Measurements from ENCODE around the gene BRAT1. TPM values are rescaled to one million over a fixed set of nuclear protein-coding genes. Genes with fewer than 3 reads are reported as not detected.

BRAT1 gene
- polyA plus RNA-seq, 1 donor from 2014 or later = 60.3 TPM

- no peaks in the 10 kb centered on the region for H3K9me3 ChIP-seq (ENCODE audit: low read length)
- H3K79me2 ChIP-seq (replicated peaks; ENCODE audit: insufficient read depth, low read length) = peaks cover 6% of the 10 kb centered on the region
- H3K36me3 ChIP-seq (ENCODE audit: insufficient read depth, low read length) = peaks cover 6% of the 10 kb centered on the region
- H3F3A ChIP-seq (ENCODE audit: insufficient read depth, low read length, poor library complexity, severe bottlenecking) = no peaks in the 10 kb centered on the region
- H3K4me3 ChIP-seq (ENCODE audit: low read length) = no peak overlapping the region
- H3K9ac ChIP-seq (ENCODE audit: low read length) = no peak overlapping the region
- no peak overlapping the region for H3K4me2 ChIP-seq (ENCODE audit: low read length)
- H3K27ac ChIP-seq (ENCODE audit: low read length) = no peak overlapping the region
- no peak overlapping the region for H2AFZ ChIP-seq (ENCODE audit: low read depth, low read length)
- H4K20me1 ChIP-seq (ENCODE audit: insufficient read depth) = no peaks in the 10 kb centered on the region
- H3K9me2 ChIP-seq (ENCODE audit: insufficient read depth, low read length) = no peaks in the 10 kb centered on the region
- no peaks in the 10 kb centered on the region for H3K27me3 ChIP-seq (ENCODE audit: insufficient read depth, low read depth, low read length)
- TF ChIP-seq, protein P1, sequence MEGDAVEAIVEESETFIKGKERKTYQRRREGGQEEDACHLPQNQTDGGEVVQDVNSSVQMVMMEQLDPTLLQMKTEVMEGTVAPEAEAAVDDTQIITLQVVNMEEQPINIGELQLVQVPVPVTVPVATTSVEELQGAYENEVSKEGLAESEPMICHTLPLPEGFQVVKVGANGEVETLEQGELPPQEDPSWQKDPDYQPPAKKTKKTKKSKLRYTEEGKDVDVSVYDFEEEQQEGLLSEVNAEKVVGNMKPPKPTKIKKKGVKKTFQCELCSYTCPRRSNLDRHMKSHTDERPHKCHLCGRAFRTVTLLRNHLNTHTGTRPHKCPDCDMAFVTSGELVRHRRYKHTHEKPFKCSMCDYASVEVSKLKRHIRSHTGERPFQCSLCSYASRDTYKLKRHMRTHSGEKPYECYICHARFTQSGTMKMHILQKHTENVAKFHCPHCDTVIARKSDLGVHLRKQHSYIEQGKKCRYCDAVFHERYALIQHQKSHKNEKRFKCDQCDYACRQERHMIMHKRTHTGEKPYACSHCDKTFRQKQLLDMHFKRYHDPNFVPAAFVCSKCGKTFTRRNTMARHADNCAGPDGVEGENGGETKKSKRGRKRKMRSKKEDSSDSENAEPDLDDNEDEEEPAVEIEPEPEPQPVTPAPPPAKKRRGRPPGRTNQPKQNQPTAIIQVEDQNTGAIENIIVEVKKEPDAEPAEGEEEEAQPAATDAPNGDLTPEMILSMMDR (IDR thresholded peaks at IDR 0.05; ENCODE audit: poor library complexity, severe bottlenecking) = no peak
- no peak for TF ChIP-seq POLR2AphosphoS5 (IDR thresholded peaks at IDR 0.05)
- TF ChIP-seq SMC3 (conservative IDR thresholded peaks at IDR 0.05; ENCODE audit: poor library complexity) = no peak
- TF ChIP-seq TAF1 (IDR thresholded peaks at IDR 0.05; ENCODE audit: low read depth) = no peak
- no peak for TF ChIP-seq EP300 (conservative IDR thresholded peaks at IDR 0.05; ENCODE audit: poor library complexity, severe bottlenecking)
- TF ChIP-seq MXI1 (conservative IDR thresholded peaks at IDR 0.05; ENCODE audit: poor library complexity, severe bottlenecking) = no peak
- no peak for TF ChIP-seq RAD21 (conservative IDR thresholded peaks at IDR 0.05)
- TF ChIP-seq, protein P2, sequence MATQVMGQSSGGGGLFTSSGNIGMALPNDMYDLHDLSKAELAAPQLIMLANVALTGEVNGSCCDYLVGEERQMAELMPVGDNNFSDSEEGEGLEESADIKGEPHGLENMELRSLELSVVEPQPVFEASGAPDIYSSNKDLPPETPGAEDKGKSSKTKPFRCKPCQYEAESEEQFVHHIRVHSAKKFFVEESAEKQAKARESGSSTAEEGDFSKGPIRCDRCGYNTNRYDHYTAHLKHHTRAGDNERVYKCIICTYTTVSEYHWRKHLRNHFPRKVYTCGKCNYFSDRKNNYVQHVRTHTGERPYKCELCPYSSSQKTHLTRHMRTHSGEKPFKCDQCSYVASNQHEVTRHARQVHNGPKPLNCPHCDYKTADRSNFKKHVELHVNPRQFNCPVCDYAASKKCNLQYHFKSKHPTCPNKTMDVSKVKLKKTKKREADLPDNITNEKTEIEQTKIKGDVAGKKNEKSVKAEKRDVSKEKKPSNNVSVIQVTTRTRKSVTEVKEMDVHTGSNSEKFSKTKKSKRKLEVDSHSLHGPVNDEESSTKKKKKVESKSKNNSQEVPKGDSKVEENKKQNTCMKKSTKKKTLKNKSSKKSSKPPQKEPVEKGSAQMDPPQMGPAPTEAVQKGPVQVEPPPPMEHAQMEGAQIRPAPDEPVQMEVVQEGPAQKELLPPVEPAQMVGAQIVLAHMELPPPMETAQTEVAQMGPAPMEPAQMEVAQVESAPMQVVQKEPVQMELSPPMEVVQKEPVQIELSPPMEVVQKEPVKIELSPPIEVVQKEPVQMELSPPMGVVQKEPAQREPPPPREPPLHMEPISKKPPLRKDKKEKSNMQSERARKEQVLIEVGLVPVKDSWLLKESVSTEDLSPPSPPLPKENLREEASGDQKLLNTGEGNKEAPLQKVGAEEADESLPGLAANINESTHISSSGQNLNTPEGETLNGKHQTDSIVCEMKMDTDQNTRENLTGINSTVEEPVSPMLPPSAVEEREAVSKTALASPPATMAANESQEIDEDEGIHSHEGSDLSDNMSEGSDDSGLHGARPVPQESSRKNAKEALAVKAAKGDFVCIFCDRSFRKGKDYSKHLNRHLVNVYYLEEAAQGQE (IDR thresholded peaks at IDR 0.05; ENCODE audit: borderline replicate concordance) = no peak
- TF ChIP-seq EZH2 (IDR thresholded peaks at IDR 0.05; ENCODE audit: borderline replicate concordance, insufficient read depth, low read length, poor library complexity, severe bottlenecking) = no peak
These were observed 14.1 kb upstream of the BRAT1 start for GRCh38 chr7:2569421-2569820.

- H3K9me2 ChIP-seq (ENCODE audit: insufficient read depth, low read length) = no peaks in the 10 kb centered on the region
- H4K20me1 ChIP-seq (ENCODE audit: insufficient read depth) = no peaks in the 10 kb centered on the region
- TF ChIP-seq, protein P2 (IDR thresholded peaks at IDR 0.05; ENCODE audit: borderline replicate concordance) = no peak
- TF ChIP-seq MXI1 (conservative IDR thresholded peaks at IDR 0.05; ENCODE audit: poor library complexity, severe bottlenecking) = no peak
- no peak for TF ChIP-seq POLR2AphosphoS5 (IDR thresholded peaks at IDR 0.05)
- TF ChIP-seq TAF1 (IDR thresholded peaks at IDR 0.05; ENCODE audit: low read depth) = no peak
- TF ChIP-seq EP300 (conservative IDR thresholded peaks at IDR 0.05; ENCODE audit: poor library complexity, severe bottlenecking) = no peak
- TF ChIP-seq, protein P1 (IDR thresholded peaks at IDR 0.05; ENCODE audit: poor library complexity, severe bottlenecking) = no peak
- TF ChIP-seq SMC3 (conservative IDR thresholded peaks at IDR 0.05; ENCODE audit: poor library complexity) = no peak
- TF ChIP-seq RAD21 (conservative IDR thresholded peaks at IDR 0.05) = no peak
- no peak for TF ChIP-seq EZH2 (IDR thresholded peaks at IDR 0.05; ENCODE audit: borderline replicate concordance, insufficient read depth, low read length, poor library complexity, severe bottlenecking)
- no peak overlapping the region for H2AFZ ChIP-seq (ENCODE audit: low read depth, low read length)
- H3K79me2 ChIP-seq (replicated peaks; ENCODE audit: insufficient read depth, low read length) = peaks cover 6% of the 10 kb centered on the region
- H3K36me3 ChIP-seq (ENCODE audit: insufficient read depth, low read length) = peaks cover 2% of the 10 kb centered on the region
- H3K4me3 ChIP-seq (ENCODE audit: low read length) = no peak overlapping the region
- no peaks in the 10 kb centered on the region for H3K27me3 ChIP-seq (ENCODE audit: insufficient read depth, low read depth, low read length)
- no peaks in the 10 kb centered on the region for H3F3A ChIP-seq (ENCODE audit: insufficient read depth, low read length, poor library complexity, severe bottlenecking)
- no peak overlapping the region for H3K4me2 ChIP-seq (ENCODE audit: low read length)
- no peak overlapping the region for H3K27ac ChIP-seq (ENCODE audit: low read length)
- H3K9me3 ChIP-seq (ENCODE audit: low read length) = no peaks in the 10 kb centered on the region
- no peak overlapping the region for H3K9ac ChIP-seq (ENCODE audit: low read length)
These were observed 13.3 kb upstream of the BRAT1 start for GRCh38 chr7:2568521-2569223.
